Measurements from ENCODE around the gene FN3K. TPM values are rescaled to one million over a fixed set of nuclear protein-coding genes. Genes with fewer than 3 reads are reported as not detected.

The FN3K gene
- total RNA-seq, 1 donor from 2014 or later, result 8.1 TPM

DNA sequence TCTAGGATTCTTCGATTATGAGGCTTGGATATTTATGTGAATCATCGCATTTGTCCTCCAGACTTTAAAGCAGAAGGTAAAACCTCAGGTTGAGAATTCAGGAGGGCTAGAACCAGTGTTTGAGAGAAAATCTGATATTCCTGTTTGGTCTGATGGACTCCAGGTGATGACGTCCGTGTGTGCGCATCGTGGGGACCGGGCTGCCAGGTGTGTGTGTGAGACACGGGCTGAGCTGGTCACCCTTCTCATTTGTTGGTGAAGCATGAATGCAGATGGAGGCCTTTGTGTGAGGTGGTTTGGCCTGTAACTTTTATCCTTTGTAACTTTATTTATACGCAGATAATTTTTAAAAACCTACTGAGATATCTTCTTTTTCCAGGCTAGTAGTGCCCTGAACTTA, 61.6 kb downstream of the FN3K start:
- no peak for DNase-seq

DNA sequence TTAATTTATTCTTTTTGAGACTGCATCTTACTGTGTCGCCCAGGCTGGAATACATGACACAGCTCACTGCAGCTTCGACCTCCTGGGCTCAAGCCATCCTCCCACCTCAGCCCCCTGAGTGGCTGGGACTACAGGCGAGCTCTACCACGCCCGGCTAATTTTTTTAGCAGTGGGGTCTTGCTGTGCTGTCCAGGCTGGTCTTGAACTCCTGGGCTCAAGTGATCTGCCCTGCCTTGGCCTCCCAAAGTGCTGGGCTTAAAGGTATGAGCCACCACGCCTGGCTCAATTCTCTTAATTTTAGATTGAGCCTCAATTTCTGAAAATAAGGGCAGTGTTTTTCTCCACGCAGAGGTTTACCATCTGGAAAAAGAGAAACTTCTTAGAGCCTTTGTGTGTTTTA, 63.3 kb downstream of the FN3K start:
- DNase-seq, result no peak

DNA sequence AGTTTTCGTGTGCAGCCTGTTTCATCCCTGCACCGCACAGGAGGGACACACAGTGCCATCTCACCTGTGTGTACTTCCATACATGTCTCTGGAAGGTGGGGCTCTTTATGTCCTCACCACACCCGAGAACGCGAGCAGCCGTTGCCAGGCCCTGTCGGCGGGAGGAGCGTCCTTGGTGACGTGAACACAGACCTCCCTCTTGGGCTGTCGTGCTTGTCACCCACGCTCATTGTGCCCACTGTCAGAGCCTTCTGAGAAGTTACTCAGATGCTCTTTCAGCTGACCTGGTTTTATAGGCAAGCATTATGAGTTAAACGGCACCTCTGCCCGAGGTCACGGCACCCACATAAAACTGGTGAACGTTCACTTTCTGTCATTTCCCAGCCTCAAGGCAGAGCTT, 64.2 kb downstream of the FN3K start:
- no peak for DNase-seq

Other genes starting within 250 kb of the FN3K start
- gene FOXK2, start 215.9 kb upstream of the FN3K start, total RNA-seq, result 25.4 TPM
- 54.9 TPM for gene WDR45B, start 87.2 kb upstream of the FN3K start, total RNA-seq
- 7.5 TPM for gene RAB40B, start 36.9 kb upstream of the FN3K start, total RNA-seq
- 20.1 TPM for gene FN3KRP, start 18.9 kb upstream of the FN3K start, total RNA-seq
- gene TBCD, start 16.4 kb downstream of the FN3K start, total RNA-seq, result 44.5 TPM
- 31.3 TPM for gene ZNF750, start 104.4 kb downstream of the FN3K start, total RNA-seq